Left colon (tissue), 2 donors: ENCODE data around the gene GLB1L3. TPM values are rescaled to one million over a fixed set of nuclear protein-coding genes. Genes with fewer than 3 reads are reported as not detected.
A peak's percentile ranks its signal among the peaks of the same experiment; 100 is the strongest.

Experiments
- ATAC-seq: fragments of 200-7000 bp; cut with Tn5 transposase; one replicate; pipeline ENCODE4 v1.9.1; 2020; ENCODE audit warnings: mild to moderate bottlenecking, moderate library complexity
- DNase-seq, 2 donors: peaks; one replicate each; pipeline ENCODE4 v3.0.0-alpha.2; 2020
- intact Hi-C, 2 donors: fragments of 100-400 bp; cut with DNase I in 1 of 2; cut with micrococcal nuclease in 1 of 2; formaldehyde crosslinking; loops; one replicate each; pipeline versions ENCODE4 v1.11.2 to v1.14.0; 2022; cut with DNase I, micrococcal nuclease
- long read RNA-seq: library from polyadenylated mRNA; unstranded; transcript quantifications from one replicate; pipeline ENCODE4 v2.0.0, GENCODE V29; 2021
- total RNA-seq, 2 donors: library from RNA; stranded (reverse); fragmentation: NEBNext Ultra II Directional; extraction: Animal tissue kit (Norgen Biotek cat#: 25700); gene quantifications; one replicate each; pipeline ENCODE4 v1.2.1, GENCODE V29; 2021
- donor health status: DM: no; HTN: no; CAD: no.
- donor health status: DM: yes; HTN: yes; CAD: no.

Gene GLB1L3, protein sequence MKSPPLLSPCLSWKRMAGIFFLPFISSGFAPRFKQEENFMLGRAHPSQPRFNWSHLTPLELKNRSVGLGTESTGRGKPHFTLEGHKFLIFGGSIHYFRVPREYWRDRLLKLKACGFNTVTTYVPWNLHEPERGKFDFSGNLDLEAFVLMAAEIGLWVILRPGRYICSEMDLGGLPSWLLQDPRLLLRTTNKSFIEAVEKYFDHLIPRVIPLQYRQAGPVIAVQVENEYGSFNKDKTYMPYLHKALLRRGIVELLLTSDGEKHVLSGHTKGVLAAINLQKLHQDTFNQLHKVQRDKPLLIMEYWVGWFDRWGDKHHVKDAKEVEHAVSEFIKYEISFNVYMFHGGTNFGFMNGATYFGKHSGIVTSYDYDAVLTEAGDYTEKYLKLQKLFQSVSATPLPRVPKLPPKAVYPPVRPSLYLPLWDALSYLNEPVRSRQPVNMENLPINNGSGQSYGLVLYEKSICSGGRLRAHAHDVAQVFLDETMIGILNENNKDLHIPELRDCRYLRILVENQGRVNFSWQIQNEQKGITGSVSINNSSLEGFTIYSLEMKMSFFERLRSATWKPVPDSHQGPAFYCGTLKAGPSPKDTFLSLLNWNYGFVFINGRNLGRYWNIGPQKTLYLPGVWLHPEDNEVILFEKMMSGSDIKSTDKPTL
- not detected for total RNA-seq
- long read RNA-seq = 0 reads

DNA sequence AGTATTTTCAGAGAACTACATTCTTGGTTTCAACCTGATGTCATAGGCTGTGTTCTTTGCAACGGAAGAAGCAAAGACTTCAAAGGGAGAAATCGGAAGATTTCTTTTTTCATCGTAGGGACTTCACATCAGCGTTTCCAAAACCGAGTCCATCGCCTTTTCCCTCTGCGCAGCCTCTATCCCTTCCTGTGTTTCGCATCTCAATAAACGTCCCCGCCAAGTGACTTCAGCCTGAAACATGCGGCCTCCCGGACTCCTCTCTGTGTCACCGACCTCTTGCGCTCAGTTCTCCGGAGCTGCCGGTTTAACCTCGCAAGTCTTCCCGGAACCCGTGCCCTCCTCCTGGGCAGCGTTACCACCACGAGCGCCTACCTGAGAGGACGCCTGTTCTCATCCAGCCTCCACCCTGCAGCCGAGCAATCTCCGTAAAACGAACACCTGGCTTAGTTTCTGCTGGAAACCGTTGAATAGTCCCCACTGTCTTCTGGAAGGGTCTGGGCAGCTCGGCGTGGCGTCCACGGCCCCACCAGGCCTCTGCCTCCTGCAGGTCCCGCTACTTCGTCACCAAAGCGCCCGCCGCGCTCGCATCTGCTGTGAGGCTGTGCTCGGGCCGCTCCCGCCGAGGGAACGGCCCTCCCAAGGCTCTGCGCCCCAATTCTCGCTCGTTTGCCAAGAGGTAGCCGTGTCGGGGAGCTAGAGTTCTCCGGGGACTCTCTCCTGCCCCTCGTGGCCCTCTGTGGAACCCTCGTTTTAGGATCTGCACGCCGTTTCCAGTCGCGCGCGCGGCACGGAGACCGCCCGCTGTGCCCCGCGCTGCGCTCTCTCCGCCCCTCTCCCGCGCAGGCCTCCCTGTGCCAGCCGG is at the start of gene GLB1L3:
Gene GLB1L3, plus strand, starts transcription at position 846 of the 862 bp plus-strand sequence. CDS start 362 bp downstream, outside the sequence.
- intact Hi-C loops = no loop called here
- ATAC-seq (peak; percentile 18), DNase-seq (peak in 1 of 2 donors; percentile 32)

DNA sequence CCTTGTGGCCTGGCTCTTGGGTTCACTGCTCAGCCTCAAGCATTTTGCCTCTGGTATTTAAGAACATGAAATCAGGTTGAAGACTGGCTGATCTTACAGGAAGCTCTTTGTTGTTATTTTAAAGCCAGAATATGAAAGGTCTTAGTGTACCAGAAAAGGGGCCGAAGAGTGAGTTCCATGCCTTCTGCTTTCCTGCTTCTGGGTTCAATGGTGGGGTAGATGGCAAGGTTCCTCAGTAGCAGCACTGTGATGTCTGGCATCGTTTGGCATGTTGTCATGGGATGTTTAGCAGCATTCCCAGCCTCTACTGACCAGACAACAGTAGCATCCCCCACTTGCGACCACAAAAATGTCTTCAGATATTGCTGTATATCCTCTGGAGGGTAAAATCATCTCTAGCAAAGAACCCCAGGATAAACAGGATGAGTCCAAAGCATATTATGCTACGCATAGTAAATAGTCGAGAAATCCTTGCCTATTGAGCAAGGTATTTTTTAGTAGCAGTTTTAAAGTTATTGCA is 49.3 kb upstream of the GLB1L3 start:
- intact Hi-C loops = no loop called here
- no peak for ATAC-seq
- DNase-seq = no peak

DNA sequence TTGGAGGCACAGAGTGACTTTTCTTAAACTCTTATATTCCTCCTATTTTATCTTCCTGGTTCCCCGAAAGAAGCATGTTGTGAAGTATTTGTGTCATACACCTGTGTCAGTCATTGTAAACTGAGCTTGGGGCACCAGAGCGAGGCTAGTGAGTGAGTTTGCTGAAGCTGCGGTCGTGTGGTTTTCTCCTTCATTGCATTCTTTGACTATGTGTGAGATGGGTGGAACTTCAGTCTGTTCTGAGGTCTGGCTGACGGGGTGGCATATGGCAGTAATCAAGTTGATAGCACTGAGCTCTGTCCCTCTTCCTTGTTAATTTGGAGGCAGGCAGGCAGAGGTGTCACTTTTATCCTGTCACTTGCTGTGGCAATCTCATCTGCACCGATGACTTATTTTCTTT is 47.6 kb upstream of the GLB1L3 start:
- ATAC-seq (no peak), DNase-seq (no peak)
- intact Hi-C loops = no loop called here

DNA sequence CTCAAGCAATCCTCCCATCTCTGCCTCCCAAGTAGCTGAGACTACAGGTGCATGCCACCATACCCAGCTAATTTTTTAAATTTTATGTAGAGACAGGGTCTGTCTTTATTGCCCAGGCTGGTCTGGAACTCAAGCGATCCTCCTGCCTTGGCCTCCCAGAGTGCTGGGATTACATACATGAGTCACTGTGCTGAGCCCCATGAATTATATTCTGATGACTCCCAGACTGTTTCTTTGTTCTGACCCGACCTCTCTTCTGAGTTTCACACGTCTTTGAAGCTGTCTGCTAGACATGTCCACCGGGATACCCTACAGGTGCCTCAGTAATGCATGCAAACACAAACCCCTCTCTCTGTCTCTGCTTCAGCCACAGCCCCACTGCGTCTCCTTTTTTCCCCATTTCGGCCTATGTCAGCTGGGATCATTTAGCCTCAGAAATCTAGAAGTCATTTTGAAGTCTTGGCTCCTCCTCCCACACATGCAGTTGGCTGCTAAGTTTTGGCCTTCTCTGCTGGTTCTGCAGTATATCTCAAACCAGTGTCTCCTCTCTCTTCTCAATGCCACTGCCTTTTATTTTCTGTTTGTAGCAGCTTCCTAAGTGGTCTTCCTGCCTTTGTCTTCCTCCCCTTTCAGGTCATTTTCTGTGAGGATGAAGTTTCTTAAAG is 46.9 kb upstream of the GLB1L3 start:
- DNase-seq (no peak), ATAC-seq (no peak)
- intact Hi-C loops = no loop called here

DNA sequence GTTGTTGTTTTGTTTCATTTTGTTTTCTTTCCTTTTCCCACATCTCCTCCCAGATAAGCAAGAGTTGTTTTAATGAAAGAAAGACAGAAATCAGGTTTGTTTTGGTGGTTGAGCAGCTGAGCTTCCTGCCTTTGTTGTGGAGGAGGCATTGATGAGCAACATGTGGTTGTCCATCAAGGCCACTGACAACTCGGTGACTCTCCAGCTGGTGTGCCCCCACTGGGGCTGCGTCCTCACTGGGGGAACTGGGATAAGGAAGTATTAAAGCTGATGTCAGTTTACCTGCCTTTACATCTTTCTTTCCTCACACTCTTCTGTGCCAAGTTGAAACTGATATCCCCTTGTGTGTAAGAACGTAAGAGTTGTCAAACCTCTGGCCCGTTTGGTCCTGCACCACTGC is 45.8 kb upstream of the GLB1L3 start:
- DNase-seq (no peak), ATAC-seq (no peak)
- intact Hi-C loops = no loop called here

DNA sequence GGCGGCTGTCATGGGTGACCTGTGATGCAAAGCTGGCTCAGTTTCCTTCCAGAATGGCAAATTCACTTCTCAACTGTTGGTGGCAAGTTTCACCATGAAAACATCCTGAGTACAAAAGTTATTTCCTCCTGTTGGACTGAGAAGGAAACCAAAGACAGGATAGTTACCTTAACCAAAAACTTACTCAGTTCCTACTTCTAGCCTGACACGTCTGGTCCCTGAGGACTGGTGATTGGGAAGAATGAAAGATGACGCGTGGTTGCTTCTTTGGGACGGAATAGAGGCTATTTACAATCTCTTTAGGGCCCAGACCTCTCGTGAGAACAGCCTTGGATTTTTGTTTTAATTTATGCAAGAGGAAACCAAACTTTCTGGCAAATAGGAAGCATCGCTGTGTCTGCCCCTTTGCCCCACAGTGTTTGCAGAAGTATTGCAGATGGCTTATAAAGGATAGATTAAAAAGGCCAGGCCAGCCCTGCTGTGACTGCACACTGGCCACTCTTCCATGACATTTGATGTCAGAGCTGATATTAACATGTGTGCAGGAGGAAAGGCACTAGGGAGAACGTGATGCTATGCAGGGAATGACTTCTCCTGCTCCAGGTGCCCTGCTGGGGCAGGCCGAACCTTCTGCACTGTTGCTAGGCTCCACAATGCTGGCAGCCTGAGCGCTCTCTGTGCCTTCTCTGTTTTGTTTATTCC is 44.1 kb upstream of the GLB1L3 start:
- intact Hi-C loops = no loop called here
- ATAC-seq = no peak
- DNase-seq = no peak

DNA sequence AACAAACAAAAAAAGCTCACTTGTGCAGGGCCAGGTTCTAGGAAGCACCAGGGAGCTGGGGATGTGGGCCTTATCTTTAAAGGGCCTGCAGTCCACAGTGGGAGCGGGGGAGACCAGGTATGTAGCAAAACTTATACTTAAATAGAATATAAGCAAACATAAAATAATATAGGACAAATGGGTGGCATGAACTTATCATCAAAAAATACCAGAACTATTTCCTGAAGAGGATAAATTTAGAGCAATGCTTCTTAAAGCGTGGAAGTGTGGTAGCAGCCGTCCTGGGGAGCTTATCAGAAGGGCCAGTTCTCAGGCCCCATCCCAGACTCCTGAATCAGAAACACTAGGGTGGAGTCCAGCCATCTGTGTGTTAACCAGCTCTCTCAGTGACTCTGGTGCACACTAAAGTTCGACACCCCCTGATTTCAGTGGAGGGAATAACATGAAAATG is 42.4 kb upstream of the GLB1L3 start:
- no peak for ATAC-seq
- intact Hi-C loops = no loop called here
- DNase-seq = no peak

DNA sequence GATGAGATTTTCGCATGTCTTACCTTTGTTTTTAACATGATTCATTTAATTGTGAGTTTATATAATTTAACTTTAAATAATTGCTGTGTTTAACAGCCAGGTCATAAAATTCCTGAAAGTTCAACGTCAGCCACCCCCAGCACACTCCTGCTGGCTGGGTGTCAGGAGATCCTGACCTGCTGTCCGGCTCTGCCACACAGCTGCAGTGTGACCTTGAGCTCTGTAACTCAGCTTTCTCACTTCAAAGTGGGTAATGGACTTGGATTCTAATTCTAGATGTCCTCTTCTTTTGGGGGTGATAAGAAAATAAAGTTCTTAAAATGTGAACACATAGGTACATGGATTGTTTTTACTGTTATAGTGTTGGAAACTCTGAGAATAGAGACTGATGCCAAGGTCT is 40.8 kb upstream of the GLB1L3 start:
- ATAC-seq (no peak), DNase-seq (no peak)
- intact Hi-C loops = no loop called here

DNA sequence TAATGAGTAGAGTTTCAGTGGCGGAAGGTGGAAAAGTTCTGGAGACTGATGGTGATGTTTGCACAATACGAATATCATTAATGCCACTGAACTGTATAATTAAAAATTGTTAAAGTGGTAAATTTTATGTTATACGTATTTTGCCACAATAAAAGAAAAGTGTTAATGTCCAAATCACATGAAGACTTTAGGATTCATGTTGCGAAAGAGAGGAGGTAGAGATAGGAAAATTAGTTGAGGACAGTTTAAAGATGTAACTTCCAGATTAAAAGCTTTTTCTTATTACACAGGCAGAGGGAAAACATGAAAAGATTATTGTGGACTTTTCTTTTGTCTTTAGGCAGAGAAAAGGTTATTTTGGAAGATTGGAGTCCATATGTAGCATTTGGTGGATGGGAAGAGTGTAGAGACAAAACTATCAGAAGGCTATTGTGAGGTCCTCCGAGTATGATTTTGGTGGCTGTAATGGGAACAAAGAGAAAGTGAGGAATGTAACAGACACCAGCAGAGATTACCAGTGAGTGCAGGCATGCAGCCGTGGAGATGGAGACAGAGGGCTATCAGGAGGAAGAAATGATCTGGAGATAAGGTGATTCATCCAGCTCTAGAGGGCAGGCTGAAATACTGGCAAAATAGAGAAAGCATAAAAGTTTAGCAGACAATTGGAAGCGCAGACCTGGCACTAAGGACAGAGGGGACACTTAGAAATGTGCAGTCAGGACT is 39.2 kb upstream of the GLB1L3 start:
- intact Hi-C loops = no loop called here
- ATAC-seq (no peak), DNase-seq (no peak)

DNA sequence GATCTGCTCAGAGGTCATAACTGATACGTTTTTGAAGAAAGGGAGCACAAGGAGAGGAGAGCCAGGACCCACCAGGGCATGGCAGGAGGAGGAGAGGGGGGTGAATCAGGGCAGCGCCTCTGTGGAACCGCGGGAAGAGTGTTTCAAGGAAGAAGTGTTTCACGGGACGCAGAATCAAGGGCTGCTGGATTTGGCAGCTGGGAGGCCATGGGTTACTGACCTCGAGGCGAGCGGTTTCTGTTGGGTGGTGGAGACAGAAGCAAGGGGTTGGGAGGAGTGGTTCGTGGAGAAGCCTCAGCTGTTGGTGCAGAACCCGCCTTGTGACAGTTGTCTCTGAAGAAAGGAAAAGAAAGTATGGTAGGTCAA is 38.6 kb upstream of the GLB1L3 start:
- intact Hi-C loops = no loop called here
- ATAC-seq (no peak), DNase-seq (no peak)

DNA sequence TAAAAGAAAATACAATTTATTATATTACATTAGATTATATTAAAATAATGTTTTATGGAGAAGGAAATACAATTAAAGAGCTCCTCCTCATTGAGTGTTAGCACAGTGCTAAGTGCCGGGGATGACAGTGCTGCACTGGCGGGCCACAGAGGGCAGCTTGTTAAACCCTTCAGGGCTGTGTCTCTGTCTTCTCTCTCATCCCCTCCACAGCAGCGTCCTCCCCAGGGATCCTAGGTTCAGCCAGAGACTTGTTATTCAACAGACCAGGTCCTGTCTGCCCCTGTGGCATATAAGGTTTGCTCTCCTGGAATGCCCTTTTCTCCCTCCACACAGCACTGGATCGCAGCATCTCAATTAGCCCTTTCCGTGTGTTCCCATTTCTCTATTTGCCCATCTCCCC is 37.2 kb upstream of the GLB1L3 start:
- ATAC-seq (no peak), DNase-seq (no peak)
- intact Hi-C loops = no loop called here

DNA sequence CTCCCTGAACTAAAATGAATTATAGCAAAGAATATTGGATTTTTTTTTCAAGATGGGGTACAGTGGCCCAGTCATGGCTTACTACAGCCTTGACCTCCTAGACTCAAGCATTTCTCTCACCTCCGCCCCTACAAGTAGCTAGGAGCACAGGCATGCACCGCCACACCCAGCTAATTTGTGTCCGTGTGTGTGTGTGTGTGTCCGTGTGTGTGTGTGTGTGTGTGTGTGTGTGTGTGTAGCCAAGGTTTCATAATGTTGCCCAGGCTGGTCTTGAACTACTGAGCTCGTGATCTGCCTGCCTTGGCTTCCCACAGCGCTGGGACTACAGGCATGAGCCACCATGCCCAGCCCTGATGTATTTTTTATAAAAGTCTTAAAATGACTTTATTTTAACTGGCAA is 35.6 kb upstream of the GLB1L3 start:
- intact Hi-C loops = no loop called here
- DNase-seq (no peak), ATAC-seq (no peak)

DNA sequence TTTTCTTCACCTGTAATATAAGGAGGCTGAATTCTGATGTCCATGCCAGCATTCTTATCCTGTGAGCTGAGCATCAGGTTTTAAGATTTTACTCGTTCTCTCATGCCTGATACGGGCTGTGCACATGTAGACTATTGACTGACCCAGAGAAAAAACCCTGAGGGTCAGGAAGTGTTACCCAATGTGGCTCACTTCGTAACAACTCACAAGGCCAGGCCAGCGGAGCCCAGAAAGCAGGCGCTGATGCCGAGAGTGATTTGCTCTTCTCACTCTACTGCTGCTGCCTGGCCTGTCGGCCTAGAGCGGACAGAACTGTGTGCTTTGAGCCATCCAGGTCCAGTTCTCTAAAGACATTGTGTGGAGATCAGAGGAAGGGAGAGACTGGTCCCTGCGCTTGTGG is 33.8 kb upstream of the GLB1L3 start:
- intact Hi-C loops = no loop called here
- DNase-seq (no peak), ATAC-seq (no peak)

DNA sequence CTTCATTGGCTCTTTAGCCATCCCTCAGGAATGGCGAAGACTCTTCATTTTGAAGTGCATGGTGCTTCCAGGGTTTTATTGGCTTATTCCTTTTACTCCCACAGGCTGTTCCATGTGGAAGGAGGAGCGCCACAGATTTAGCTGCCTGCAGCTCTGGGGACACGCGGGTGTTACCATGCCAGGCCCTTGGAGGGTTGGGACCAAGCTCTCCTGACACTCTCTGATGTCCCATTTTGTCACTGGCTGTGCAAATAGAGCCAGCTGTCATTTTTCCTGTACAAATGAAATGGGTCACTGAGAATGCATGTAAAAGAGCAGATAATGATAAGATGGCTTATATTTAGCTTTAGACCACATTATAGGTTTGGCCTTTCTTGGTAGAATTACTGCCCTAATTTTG is 32.3 kb upstream of the GLB1L3 start:
- intact Hi-C loops = no loop called here
- no peak for ATAC-seq
- DNase-seq = no peak

DNA sequence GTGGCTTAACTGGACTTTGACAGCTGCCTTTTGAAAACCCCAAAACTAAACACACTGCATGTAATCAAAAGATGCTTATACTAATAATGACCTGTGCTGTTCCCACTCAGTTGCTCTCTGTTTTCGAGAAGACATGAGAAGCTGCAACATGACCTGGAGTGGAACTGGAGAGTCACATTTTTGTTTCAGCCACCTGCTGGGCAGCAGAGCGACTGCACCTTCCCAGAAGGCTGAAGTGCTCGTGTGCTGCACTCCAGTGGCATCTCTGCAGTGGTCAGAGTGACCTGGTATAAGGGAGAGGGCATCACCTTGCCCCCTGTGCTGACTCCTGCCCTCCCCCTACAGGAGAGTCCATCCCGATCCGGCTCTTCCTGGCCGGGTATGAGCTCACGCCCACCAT is 31.6 kb upstream of the GLB1L3 start:
- intact Hi-C loops = no loop called here
- ATAC-seq = peak; percentile 62
- DNase-seq = no peak

DNA sequence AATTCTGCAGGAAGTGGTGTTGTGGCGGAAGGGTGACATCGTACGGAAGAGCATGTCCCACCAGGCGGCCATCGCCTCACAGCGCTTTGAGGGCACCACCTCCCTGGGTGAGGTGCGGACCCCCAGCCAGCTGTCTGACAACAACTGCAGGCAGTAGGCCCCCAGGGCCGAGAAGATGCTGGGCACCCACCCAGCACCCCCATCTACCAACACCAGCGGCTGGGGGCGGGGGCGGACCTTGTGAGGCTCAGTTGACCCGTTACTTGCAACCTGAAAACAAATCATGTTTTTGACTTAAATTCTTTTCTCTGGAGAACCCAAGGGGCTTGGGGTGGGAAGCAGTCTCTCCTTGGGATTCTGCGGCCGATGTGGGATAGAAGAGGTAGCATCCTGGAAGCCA is 30.7 kb upstream of the GLB1L3 start:
- ATAC-seq = no peak
- no peak for DNase-seq
- intact Hi-C loops = no loop called here

DNA sequence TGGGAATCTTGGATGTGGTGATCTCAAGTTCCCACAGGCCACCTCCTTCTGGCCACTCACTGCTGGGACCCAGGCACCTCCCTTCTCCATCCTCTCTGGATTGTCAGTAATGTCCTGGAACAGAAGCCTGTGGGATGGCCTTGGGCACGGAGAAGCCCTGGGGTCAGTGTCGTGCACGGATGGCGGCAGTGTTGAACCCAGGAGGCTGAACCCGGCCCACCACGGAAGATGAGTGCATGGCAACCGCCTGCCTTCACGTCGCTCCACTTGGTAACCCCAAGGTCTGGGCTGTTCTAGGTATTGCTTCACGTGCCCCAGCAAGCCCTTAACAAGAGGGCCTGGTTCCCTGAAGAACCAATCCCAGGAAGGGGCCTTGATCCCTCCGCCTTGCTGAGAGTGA is 30.1 kb upstream of the GLB1L3 start:
- intact Hi-C loops = no loop called here
- ATAC-seq (no peak), DNase-seq (no peak)

DNA sequence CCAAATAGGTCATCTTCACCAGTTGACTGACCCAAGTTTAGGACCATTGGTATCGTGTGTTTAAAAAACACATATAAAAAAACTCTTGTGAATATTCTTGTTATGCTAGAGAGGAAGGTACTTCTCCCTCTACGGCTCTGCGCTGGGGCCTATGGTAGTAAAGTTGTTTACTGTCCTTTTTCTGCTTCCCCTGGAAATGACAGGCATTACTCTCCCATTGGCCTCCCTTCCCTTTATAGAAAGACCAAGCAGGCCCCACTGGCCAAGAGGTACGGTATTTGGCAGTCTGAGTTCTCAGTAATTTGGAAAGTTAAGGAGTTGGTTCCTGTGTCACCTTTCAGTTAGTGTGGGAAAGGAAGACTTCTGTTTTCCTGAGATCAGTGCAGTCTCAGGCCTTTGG is 29.5 kb upstream of the GLB1L3 start:
- intact Hi-C loops = no loop called here
- DNase-seq = no peak
- no peak for ATAC-seq
